IMR-90 (cell line): Measurements from ENCODE around the gene SSH2. TPM values are rescaled to one million over a fixed set of nuclear protein-coding genes. Genes with fewer than 3 reads are reported as not detected.

ENCODE experiments used
- ATAC-seq: fragments of 200-7000 bp; cut with Tn5 transposase; 2 replicates; pipeline ENCODE4 v1.9.1; 2020; ENCODE audit warnings: low read depth, mild to moderate bottlenecking, moderate library complexity
- BruUV-seq: library from RNA; stranded (reverse); fragments of 400-500 nt; replicated peaks from 2 replicates; lab custom pipeline; 2021; lab: Mats Ljungman, UMichigan
- CTCF ChIA-PET: fragments of 300-600 bp; formaldehyde crosslinking; extraction: SDS; loops from one replicate; lab custom pipeline; 2021; ENCODE audit warnings: antibody characterized with exemption; lab: Yijun Ruan, JAX
- POLR2A ChIA-PET: fragments of 300-600 bp; sonication (Branson Sonifier 250); formaldehyde crosslinking; loops from one replicate; lab custom pipeline; 2022; ENCODE audit warnings: antibody characterized with exemption; ENCODE audit not compliant: unreplicated experiment; lab: Charles Lee
- DNase-seq: peaks from one replicate; pipeline ENCODE4 v3.0.0; 2013
- H2AFZ ChIP-seq: replicated peaks from 2 replicates; pipeline ENCODE3; 2013; ENCODE audit warnings: low read length, mild to moderate bottlenecking; ENCODE audit not compliant: poor library complexity
- H2AK5ac ChIP-seq: 2 replicates; pipeline ENCODE4 v1.6.1; 2013; ENCODE audit warnings: low read depth, low read length, inconsistent platforms
- H2AK9ac ChIP-seq: replicated peaks from 2 replicates; pipeline ENCODE3; 2013; ENCODE audit warnings: mild to moderate bottlenecking, low read depth, low read length, moderate library complexity; ENCODE audit not compliant: poor library complexity
- H2BK120ac ChIP-seq: 2 replicates; pipeline ENCODE4 v1.6.1; 2013; ENCODE audit warnings: low read depth, low read length, inconsistent platforms
- H2BK15ac ChIP-seq: 3 replicates; pipeline ENCODE4 v1.6.1; 2013; ENCODE audit warnings: low read depth, low read length, inconsistent platforms
- H2BK20ac ChIP-seq: 2 replicates; pipeline ENCODE4 v1.6.1; 2013; ENCODE audit warnings: low read depth, mild to moderate bottlenecking, inconsistent platforms, low read length, moderate library complexity
- H2BK5ac ChIP-seq: 2 replicates; pipeline ENCODE4 v1.6.1; 2013; ENCODE audit warnings: mild to moderate bottlenecking, low read depth, low read length, inconsistent platforms; ENCODE audit not compliant: poor library complexity, severe bottlenecking
- H3K14ac ChIP-seq: replicated peaks from 2 replicates; pipeline ENCODE4 v1.6.1; 2013; ENCODE audit warnings: low read depth, low read length, inconsistent platforms
- H3K18ac ChIP-seq: 2 replicates; pipeline ENCODE4 v1.6.1; 2013; ENCODE audit warnings: low read depth, low read length, control low read depth
- H3K23ac ChIP-seq: 2 replicates; pipeline ENCODE4 v1.6.1; 2013; ENCODE audit warnings: low read depth, low read length, inconsistent platforms
- H3K27ac ChIP-seq: 2 replicates; pipeline ENCODE4 v1.5.1; 2013; ENCODE audit warnings: mild to moderate bottlenecking, control low read depth, low read length; ENCODE audit not compliant: insufficient read depth
- H3K27me3 ChIP-seq: 2 replicates; pipeline ENCODE4 v1.6.1; 2013; ENCODE audit warnings: low read length; ENCODE audit not compliant: control insufficient read depth, insufficient read depth
- H3K36me3 ChIP-seq: 2 replicates; pipeline ENCODE4 v1.6.1; 2013; ENCODE audit warnings: low read length, mixed read lengths; ENCODE audit not compliant: control insufficient read depth, insufficient read depth
- H3K4ac ChIP-seq: 2 replicates; pipeline ENCODE4 v1.6.1; 2013; ENCODE audit warnings: low read depth, low read length, inconsistent platforms
- H3K4me1 ChIP-seq: 2 replicates; pipeline ENCODE4 v1.6.1; 2013; ENCODE audit warnings: low read length, mixed read lengths; ENCODE audit not compliant: control insufficient read depth, insufficient read depth
- H3K4me2 ChIP-seq: 2 replicates; pipeline ENCODE4 v1.6.1; 2013; ENCODE audit warnings: low read depth, mild to moderate bottlenecking, control low read depth, low read length, moderate library complexity
- H3K4me3 ChIP-seq: 2 replicates; pipeline ENCODE4 v1.5.1; 2013; ENCODE audit warnings: low read depth, mild to moderate bottlenecking, control low read depth, low read length, moderate library complexity; ENCODE audit not compliant: insufficient read depth
- H3K56ac ChIP-seq: 2 replicates; pipeline ENCODE4 v1.6.1; 2013; ENCODE audit warnings: low read length, inconsistent platforms; ENCODE audit not compliant: insufficient read depth; ENCODE audit errors: extremely low read depth
- H3K79me1 ChIP-seq, 2 experiments: 2 replicates each; pipeline ENCODE4 v1.6.1; 2013; ENCODE audit warnings: low read length in 2 of 2, inconsistent platforms in 1 of 2, low read depth in 1 of 2
- H3K9ac ChIP-seq: 2 replicates; pipeline ENCODE4 v1.6.1; 2013; ENCODE audit warnings: low read depth, low read length, control low read depth
- H3K9me1 ChIP-seq: 2 replicates; pipeline ENCODE4 v1.6.1; 2013; ENCODE audit warnings: low read length, inconsistent platforms; ENCODE audit not compliant: insufficient read depth
- H3K9me3 ChIP-seq: 2 replicates; pipeline ENCODE4 v1.6.1; 2013; ENCODE audit warnings: low read length; ENCODE audit not compliant: control insufficient read depth, insufficient read depth
- H4K20me1 ChIP-seq: 2 replicates; pipeline ENCODE4 v1.6.1; 2013; ENCODE audit warnings: low read length, inconsistent platforms; ENCODE audit not compliant: insufficient read depth
- H4K5ac ChIP-seq: 2 replicates; pipeline ENCODE4 v1.6.1; 2013; ENCODE audit warnings: mild to moderate bottlenecking, low read depth, low read length, control low read depth
- H4K8ac ChIP-seq, 2 experiments: 2 replicates each; pipeline ENCODE4 v1.6.1; 2013; ENCODE audit warnings: low read depth in 2 of 2, low read length in 2 of 2, control low read depth in 1 of 2, inconsistent platforms in 1 of 2
- H4K91ac ChIP-seq: 2 replicates; pipeline ENCODE4 v1.6.1; 2013; ENCODE audit warnings: low read depth, low read length, inconsistent platforms; ENCODE audit not compliant: insufficient read depth
- BHLHE40 ChIP-seq: fragments of 150-350 bp; IDR thresholded peaks from 2 replicates; pipeline ENCODE4 v1.6.1; 2016; ENCODE audit warnings: mild to moderate bottlenecking, low read depth, low read length
- CEBPB ChIP-seq: IDR thresholded peaks from 2 replicates; pipeline ENCODE4 v1.6.1; 2012; ENCODE audit warnings: low read depth, low read length, improper control_type of control experiment
- CHD1 ChIP-seq: IDR thresholded peaks from 2 replicates; pipeline ENCODE4 v1.6.1; 2012; ENCODE audit warnings: low read depth, low read length, improper control_type of control experiment
- FOS ChIP-seq: fragments of 150-350 bp; IDR thresholded peaks from 2 replicates; pipeline ENCODE4 v1.6.1; 2016; ENCODE audit warnings: low read depth, low read length
- MAFK ChIP-seq: IDR thresholded peaks from 2 replicates; pipeline ENCODE4 v1.6.1; 2012; ENCODE audit warnings: low read depth, low read length, improper control_type of control experiment
- MAZ ChIP-seq: IDR thresholded peaks from 2 replicates; pipeline ENCODE4 v1.6.1; 2012; ENCODE audit warnings: low read depth, mild to moderate bottlenecking, low read length, improper control_type of control experiment, moderate library complexity, borderline replicate concordance
- MXI1 ChIP-seq: IDR thresholded peaks from 2 replicates; pipeline ENCODE4 v1.6.1; 2012; ENCODE audit warnings: low read depth, mild to moderate bottlenecking, low read length, moderate library complexity, borderline replicate concordance
- NFE2L2 ChIP-seq: fragments of 150-350 bp; IDR thresholded peaks from 2 replicates; pipeline ENCODE4 v1.6.1; 2016; ENCODE audit warnings: low read depth, mild to moderate bottlenecking, low read length
- POLR2A ChIP-seq: IDR thresholded peaks from 2 replicates; pipeline ENCODE4 v1.6.1; 2012; ENCODE audit warnings: mild to moderate bottlenecking, low read depth, low read length
- RAD21 ChIP-seq: IDR thresholded peaks from 2 replicates; pipeline ENCODE4 v1.6.1; 2012; ENCODE audit warnings: low read length, improper control_type of control experiment
- RCOR1 ChIP-seq: IDR thresholded peaks from 2 replicates; pipeline ENCODE4 v1.6.1; 2012; ENCODE audit warnings: mild to moderate bottlenecking, low read length, improper control_type of control experiment; ENCODE audit not compliant: insufficient replicate concordance
- RFX5 ChIP-seq: IDR thresholded peaks from 2 replicates; pipeline ENCODE4 v1.8.0; 2012; ENCODE audit warnings: low read depth, mild to moderate bottlenecking, low read length, moderate library complexity
- SMC3 ChIP-seq: fragments of 150-350 bp; IDR thresholded peaks from 2 replicates; pipeline ENCODE4 v1.6.1; 2016; ENCODE audit warnings: low read depth, mild to moderate bottlenecking, antibody characterized with exemption, low read length, moderate library complexity
- WGBS, 2 experiments: methylation state at CpG; one replicate each; pipeline versions ENCODE4 v1.1.5 to v1.1.7; 2013; ENCODE audit warnings: missing lambda C conversion rate in 2 of 2; ENCODE audit not compliant: insufficient read length in 1 of 2; ENCODE audit errors: extremely low coverage in 2 of 2; 5-methylcytosine and 5-hydroxymethylcytosine counted together
- dilution Hi-C: fragments of 300-500 bp; cut with HindIII; formaldehyde crosslinking; loops from one replicate; pipeline ENCODE4 v1.14.3; 2018; ENCODE audit warnings: low sequenced_read_pairs; ENCODE audit not compliant: unreplicated experiment
- in situ Hi-C: fragments of 300-500 bp; cut with MboI; formaldehyde crosslinking; loops from 3 replicates; pipeline ENCODE4 v1.14.3; 2019; ENCODE audit warnings: low sequenced_read_pairs, inconsistent platforms, mixed read lengths
- intact Hi-C: fragments of 100-400 bp; cut with micrococcal nuclease; formaldehyde crosslinking; loops from 2 replicates; pipeline ENCODE4 v1.10.0; 2022
- polyA plus RNA-seq, 3 experiments: library from polyadenylated mRNA; depleted of rRNA; stranded (reverse); fragments of >200 nt; gene quantifications; 2 replicates each; pipeline ENCODE4 v1.2.3, GENCODE V29; 2012; ENCODE audit warnings: low replicate concordance in 1 of 3
- total RNA-seq: library from RNA; depleted of rRNA; stranded (reverse); fragments of >200 nt; gene quantifications from 2 replicates; pipeline ENCODE4 v1.2.3, GENCODE V29; 2012
- TF ChIP-seq, protein P1 (sequence below): fragments of 150-350 bp; IDR thresholded peaks from 2 replicates; pipeline ENCODE4 v1.6.1; 2017; ENCODE audit warnings: mild to moderate bottlenecking, antibody characterized with exemption, low read length, low read depth
- TF ChIP-seq, protein P2 (sequence below): fragments of 150-350 bp; IDR thresholded peaks from 2 replicates; pipeline ENCODE4 v1.6.1; 2016; ENCODE audit warnings: low read depth, mild to moderate bottlenecking, low read length, moderate library complexity, borderline replicate concordance
- TF ChIP-seq, protein P3 (sequence below): conservative IDR thresholded peaks from 2 replicates; pipeline ENCODE4 v1.5.1; 2012; ENCODE audit warnings: mild to moderate bottlenecking, low read depth, low read length, improper control_type of control experiment

Gene SSH2
- total and polyA plus RNA-seq, 2 of the 4 experiments (the other 2 are of a cell fraction): 9.3 TPM

DNA sequence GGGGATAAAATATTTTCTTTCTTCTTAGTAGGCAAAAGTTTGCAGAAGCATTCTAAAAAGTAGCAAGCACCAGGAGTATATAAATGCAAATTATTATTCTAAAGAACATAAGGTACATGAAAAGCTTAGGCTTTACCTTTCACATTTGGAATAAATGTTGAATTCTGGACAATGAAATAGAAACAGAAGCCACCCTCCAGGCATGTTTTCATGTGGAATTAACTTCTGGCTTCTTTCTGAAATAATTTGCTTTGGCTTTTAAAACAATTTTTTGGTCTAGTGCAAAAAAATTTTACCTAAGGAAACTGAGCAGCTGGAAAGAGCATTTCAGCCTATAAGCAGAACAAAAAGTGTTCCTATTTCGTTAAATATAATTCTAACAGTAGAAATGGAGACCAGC is 197.8 kb downstream of the SSH2 start:
- DNase-seq: no peak
- H3K14ac ChIP-seq: no peak overlapping the region
- ATAC-seq: no peak
- no peak overlapping the region for H4K91ac ChIP-seq
- H3K9me3 ChIP-seq: no peaks in the 10 kb centered on the region
- peak overlapping the region; percentile 46 to 54; a peak in 1 of 4 replicates for H4K8ac ChIP-seq
- H3K36me3 ChIP-seq: no peaks in the 10 kb centered on the region; the same call in 1 of the 2 replicates
- no peak overlapping the region for H2AFZ ChIP-seq
- intact Hi-C loops (no loop called here), dilution Hi-C loops (no loop called here), in situ Hi-C loops (no loop called here)
- H3K23ac ChIP-seq: peak overlapping the region; percentile 51; the same call in 1 of the 2 replicates
- H3K18ac ChIP-seq: peak overlapping the region; percentile 95
- no peaks in the 10 kb centered on the region for H3K27me3 ChIP-seq
- TF ChIP-seq, protein P1, sequence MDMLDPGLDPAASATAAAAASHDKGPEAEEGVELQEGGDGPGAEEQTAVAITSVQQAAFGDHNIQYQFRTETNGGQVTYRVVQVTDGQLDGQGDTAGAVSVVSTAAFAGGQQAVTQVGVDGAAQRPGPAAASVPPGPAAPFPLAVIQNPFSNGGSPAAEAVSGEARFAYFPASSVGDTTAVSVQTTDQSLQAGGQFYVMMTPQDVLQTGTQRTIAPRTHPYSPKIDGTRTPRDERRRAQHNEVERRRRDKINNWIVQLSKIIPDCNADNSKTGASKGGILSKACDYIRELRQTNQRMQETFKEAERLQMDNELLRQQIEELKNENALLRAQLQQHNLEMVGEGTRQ: no peak
- TF ChIP-seq MAZ (no peak), POLR2A (no peak), MXI1 (no peak), RAD21 (no peak), CHD1 (no peak), RFX5 (no peak), FOS (no peak), BHLHE40 (no peak), RCOR1 (no peak), NFE2L2 (no peak), SMC3 (no peak), MAFK (no peak), CEBPB (no peak)
- TF ChIP-seq, protein P2, sequence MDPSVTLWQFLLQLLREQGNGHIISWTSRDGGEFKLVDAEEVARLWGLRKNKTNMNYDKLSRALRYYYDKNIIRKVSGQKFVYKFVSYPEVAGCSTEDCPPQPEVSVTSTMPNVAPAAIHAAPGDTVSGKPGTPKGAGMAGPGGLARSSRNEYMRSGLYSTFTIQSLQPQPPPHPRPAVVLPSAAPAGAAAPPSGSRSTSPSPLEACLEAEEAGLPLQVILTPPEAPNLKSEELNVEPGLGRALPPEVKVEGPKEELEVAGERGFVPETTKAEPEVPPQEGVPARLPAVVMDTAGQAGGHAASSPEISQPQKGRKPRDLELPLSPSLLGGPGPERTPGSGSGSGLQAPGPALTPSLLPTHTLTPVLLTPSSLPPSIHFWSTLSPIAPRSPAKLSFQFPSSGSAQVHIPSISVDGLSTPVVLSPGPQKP: no peak
- TF ChIP-seq, protein P3, sequence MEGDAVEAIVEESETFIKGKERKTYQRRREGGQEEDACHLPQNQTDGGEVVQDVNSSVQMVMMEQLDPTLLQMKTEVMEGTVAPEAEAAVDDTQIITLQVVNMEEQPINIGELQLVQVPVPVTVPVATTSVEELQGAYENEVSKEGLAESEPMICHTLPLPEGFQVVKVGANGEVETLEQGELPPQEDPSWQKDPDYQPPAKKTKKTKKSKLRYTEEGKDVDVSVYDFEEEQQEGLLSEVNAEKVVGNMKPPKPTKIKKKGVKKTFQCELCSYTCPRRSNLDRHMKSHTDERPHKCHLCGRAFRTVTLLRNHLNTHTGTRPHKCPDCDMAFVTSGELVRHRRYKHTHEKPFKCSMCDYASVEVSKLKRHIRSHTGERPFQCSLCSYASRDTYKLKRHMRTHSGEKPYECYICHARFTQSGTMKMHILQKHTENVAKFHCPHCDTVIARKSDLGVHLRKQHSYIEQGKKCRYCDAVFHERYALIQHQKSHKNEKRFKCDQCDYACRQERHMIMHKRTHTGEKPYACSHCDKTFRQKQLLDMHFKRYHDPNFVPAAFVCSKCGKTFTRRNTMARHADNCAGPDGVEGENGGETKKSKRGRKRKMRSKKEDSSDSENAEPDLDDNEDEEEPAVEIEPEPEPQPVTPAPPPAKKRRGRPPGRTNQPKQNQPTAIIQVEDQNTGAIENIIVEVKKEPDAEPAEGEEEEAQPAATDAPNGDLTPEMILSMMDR: no peak
- peak overlapping the region; percentile 79; the same call in 1 of the 2 replicates for H4K5ac ChIP-seq
- H3K27ac ChIP-seq: peak overlapping the region; percentile 47; the same call in 1 of the 2 replicates
- H2BK20ac ChIP-seq: 0 out of 2 replicates have a peak overlapping the region, but pooled peaks have one; percentile 73
- peak overlapping the region; percentile 81; the same call in 1 of the 2 replicates for H2BK120ac ChIP-seq
- peaks cover 6% of the 10 kb centered on the region; the same call in 1 of the 2 replicates for H4K20me1 ChIP-seq
- peaks cover 0 to 14% of the 10 kb centered on the region in 2 experiments; a peak in 3 of 4 replicates for H3K79me1 ChIP-seq
- no TSS peak for BruUV-seq
- H2BK5ac ChIP-seq: peak overlapping the region; percentile 22
- no peak overlapping the region for H3K56ac ChIP-seq
- WGBS, 2 experiments: no CpG with 5 or more reads among the region's 1 CpG
- POLR2A ChIA-PET: no interaction called here
- H2BK15ac ChIP-seq: peak overlapping the region; percentile 53; the same call in 1 of the 3 replicates
- no peak overlapping the region for H3K4me3 ChIP-seq
- H3K4me2 ChIP-seq: no peak overlapping the region
- CTCF ChIA-PET: interaction anchor here (0.7 kb wide), 1 partner anchor 21 kb away, joined by 3 read pairs; no protein-coding TSS in a partner anchor
- peak overlapping the region; percentile 69; the same call in 1 of the 2 replicates for H3K4ac ChIP-seq
- H3K9me1 ChIP-seq: peaks cover 11% of the 10 kb centered on the region; the same call in 1 of the 2 replicates
- H2AK5ac ChIP-seq: no peak overlapping the region
- H2AK9ac ChIP-seq: no peak overlapping the region
- peaks cover 25% of the 10 kb centered on the region for H3K4me1 ChIP-seq
- H3K9ac ChIP-seq: no peak overlapping the region
